ENCODE results near the gene TLE2.
A peak's percentile ranks its signal among the peaks of the same experiment; 100 is the strongest.

Gene TLE2

DNA sequence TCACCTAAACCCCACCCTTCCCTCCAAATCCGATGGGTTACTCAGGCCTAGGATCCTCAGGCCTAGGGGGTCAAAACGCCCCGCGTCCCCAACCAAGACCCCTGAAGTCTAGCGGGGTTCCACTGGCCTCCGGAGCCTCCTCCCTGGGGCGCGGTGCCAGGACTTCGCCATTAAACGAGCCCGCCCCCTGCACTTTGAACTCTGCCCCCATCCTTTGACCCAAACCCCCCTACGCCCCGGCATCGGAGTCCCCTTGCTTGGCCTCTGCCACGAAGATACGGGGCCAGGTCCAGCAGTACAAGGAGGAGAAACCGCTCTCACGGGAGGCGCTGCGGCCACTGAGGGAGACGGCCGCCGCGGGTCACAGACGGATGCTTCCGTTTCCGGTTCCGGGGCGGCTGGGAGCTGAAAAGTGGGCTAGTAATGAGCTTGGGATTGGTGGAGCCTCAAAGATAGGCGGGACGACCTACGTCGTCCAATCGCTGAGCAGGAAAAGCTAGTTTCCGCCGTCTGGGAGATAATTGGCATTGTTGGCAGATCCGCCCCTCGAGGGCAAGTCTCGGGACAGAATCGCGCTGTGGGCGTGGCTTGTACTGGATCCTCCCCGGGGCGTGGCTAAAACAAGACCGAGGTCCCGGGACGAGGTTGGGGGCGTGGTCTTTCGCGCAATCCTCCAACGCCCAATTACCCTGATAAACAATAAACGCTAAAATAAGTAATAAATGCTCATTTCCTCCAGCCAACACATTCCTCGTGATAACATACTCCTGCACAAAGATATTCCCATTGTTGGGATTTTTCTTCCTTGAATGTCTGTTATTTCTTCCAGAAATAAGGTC lies 78.6 kb downstream of the TLE2 start:
- peak; percentile 100 for DNase-seq (ENCODE audit: low spot score)

DNA sequence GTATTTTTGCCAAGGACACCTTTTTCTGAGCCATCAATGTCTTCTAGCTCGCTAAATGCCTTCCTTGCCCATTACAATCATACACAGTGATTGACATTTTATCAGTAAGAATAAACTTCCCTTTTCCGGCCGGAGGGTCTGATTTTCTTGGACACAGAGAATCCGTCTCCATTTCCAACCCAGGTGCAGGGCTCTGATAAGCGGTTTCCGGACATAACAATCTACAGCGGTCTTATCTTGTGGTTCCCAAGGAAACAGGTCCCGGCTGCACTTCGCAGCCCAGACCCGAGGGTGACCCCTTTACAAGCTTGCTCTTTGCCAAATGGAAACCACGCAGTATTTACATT lies 79.2 kb downstream of the TLE2 start:
- DNase-seq (ENCODE audit: low spot score), result peak; percentile 47
